SH-SY5Y (cell line): ENCODE data around the gene NOTCH2.

Source experiments
- GATA2 ChIP-seq: IDR thresholded peaks from 2 replicates; pipeline ENCODE4 v1.6.1; 2011; ENCODE audit warnings: mild to moderate bottlenecking, low read depth, low read length
- GATA3 ChIP-seq: IDR thresholded peaks from 2 replicates; pipeline ENCODE4 v1.6.1; 2011; ENCODE audit warnings: low read depth, mild to moderate bottlenecking, low read length, moderate library complexity

DNA sequence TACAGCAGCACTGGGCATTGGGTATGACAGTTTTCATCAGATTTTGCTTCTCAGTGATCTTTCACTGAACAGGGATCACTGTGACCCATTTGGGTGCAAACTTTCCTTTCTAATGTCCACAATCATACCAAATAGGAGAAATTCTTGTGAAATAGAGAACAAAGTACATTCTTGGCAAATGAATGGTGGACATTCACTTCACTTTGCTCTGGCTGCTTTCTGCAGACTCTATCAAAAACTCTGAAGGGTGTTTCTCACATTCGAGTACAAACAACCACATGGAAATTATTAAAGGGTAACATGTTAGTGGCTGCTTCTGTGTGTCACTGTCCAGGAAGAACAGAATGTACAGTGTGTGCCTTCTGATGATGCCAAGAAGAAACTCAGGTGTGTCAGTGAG is 111.2 kb downstream of the NOTCH2 start:
- TF ChIP-seq GATA2 (no peak), GATA3 (no peak)
